GM10248 (cell line): ENCODE results near the gene CHRM5.

Experiments used
- CTCF ChIA-PET: fragments of 300-600 bp; sonication (Branson Sonifier 250); formaldehyde crosslinking; extraction: SDS; loops from one replicate; lab custom pipeline; 2021; ENCODE audit warnings: antibody characterized with exemption; lab: Yijun Ruan, JAX
- POLR2A ChIA-PET: fragments of 350-650 bp; sonication (Branson Sonifier 250); formaldehyde crosslinking; extraction: SDS; loops from one replicate; lab custom pipeline; 2020; ENCODE audit warnings: antibody characterized with exemption; lab: Yijun Ruan, JAX
- DNase-seq: peaks from one replicate; pipeline ENCODE4 v3.0.0; 2012; ENCODE audit errors: extremely low spot score
- CTCF ChIP-seq: IDR thresholded peaks from 2 replicates; pipeline ENCODE4 v1.5.1; 2012; ENCODE audit warnings: mild to moderate bottlenecking, low read depth; ENCODE audit errors: extremely low read depth, missing control alignments, control extremely low read depth

CHRM5 gene

GRCh38 chr15:33968224-33968623 lies at the start of gene CHRM5:
Gene CHRM5, plus strand, starts transcription at chr15:33968497. Its CDS starts 94,221 bp downstream, at chr15:34062718.
- ChIA-PET POLR2A (no interaction called here), CTCF (interaction anchor here (0.7 to 2.3 kb wide), 4 partner anchors 17 to 231 kb away, joined by 3 to 7 read pairs (median 4); no protein-coding TSS in a partner anchor)
- TF ChIP-seq CTCF, result no peak
- no peak for DNase-seq

GRCh38 chr15:33923446-33923845 lies 44.9 kb upstream of the CHRM5 start:
- POLR2A ChIA-PET, result no interaction called here
- no peak for DNase-seq
- TF ChIP-seq CTCF, result no peak
- CTCF ChIA-PET, result interaction anchor here (0.9 kb wide), 1 partner anchor 28 kb away, joined by 3 read pairs; no protein-coding TSS in a partner anchor

- ChIA-PET POLR2A (no interaction called here), CTCF (interaction anchor here (1.2 to 1.3 kb wide), 3 partner anchors 13 to 46 kb away, joined by 3 to 4 read pairs (median 4); no protein-coding TSS in a partner anchor)
- no peak for DNase-seq
- no peak for TF ChIP-seq CTCF
These were observed 42.0 kb upstream of the CHRM5 start for GRCh38 chr15:33926260-33926659.

- POLR2A ChIA-PET, result no interaction called here
- CTCF ChIA-PET, result interaction anchor here (1.4 kb wide), 1 partner anchor 33 kb away, joined by 3 read pairs; no protein-coding TSS in a partner anchor
- DNase-seq, result no peak
- no peak for TF ChIP-seq CTCF
These were observed 35.6 kb upstream of the CHRM5 start for GRCh38 chr15:33932734-33933133.

- ChIA-PET POLR2A (no interaction called here), CTCF (no interaction called here)
- no peak for TF ChIP-seq CTCF
- no peak for DNase-seq
These were observed 33.9 kb upstream of the CHRM5 start for GRCh38 chr15:33934396-33934795.

GRCh38 chr15:33934921-33935320 lies 33.4 kb upstream of the CHRM5 start:
- TF ChIP-seq CTCF, result no peak
- DNase-seq, result no peak
- ChIA-PET CTCF (no interaction called here), POLR2A (no interaction called here)
